OCI-M2 (cell line): ENCODE data around the gene ING3.

Experiments used
- DNase-seq: peaks from one replicate; lab custom pipeline; 2025; ENCODE audit not compliant: unreplicated experiment; lab: John Stamatoyannopoulos, UW

ING3 gene

GRCh38 chr7:121023194-121023593 is 72.6 kb downstream of the ING3 start:
- DNase-seq: no peak

- no peak for DNase-seq
Observed at GRCh38 chr7:121023683-121024511, 73.3 kb downstream of the ING3 start.

GRCh38 chr7:121024611-121025010 is 74.0 kb downstream of the ING3 start:
- DNase-seq: no peak

GRCh38 chr7:121026159-121026558 is 75.6 kb downstream of the ING3 start:
- no peak for DNase-seq

GRCh38 chr7:121026577-121027111 is 76.1 kb downstream of the ING3 start:
- no peak for DNase-seq
